ENCODE data around the gene NEURL4. TPM values are rescaled to one million over a fixed set of nuclear protein-coding genes. Genes with fewer than 3 reads are reported as not detected.

NEURL4 gene
- total RNA-seq, 1 donor from 2014 or later: 28.0 TPM

GRCh38 chr17:7356756-7357155, 27.6 kb upstream of the NEURL4 start:
- no peaks in the 10 kb centered on the region for H3K9me3 Mint-ChIP-seq (ENCODE audit: low read depth)
- H3K27me3 Mint-ChIP-seq (ENCODE audit: low read depth): no peaks in the 10 kb centered on the region
- H3K27ac Mint-ChIP-seq (ENCODE audit: unreplicated experiment): no peak overlapping the region
- no peak for DNase-seq (ENCODE audit: low spot score)
- H3K36me3 Mint-ChIP-seq (ENCODE audit: low read depth): no peaks in the 10 kb centered on the region
- no peak for TF ChIP-seq CTCF (IDR thresholded peaks at IDR 0.05)
- no peak overlapping the region for H3K4me3 Mint-ChIP-seq (ENCODE audit: unreplicated experiment)
- H3K4me1 Mint-ChIP-seq (ENCODE audit: low read depth): peaks cover 32% of the 10 kb centered on the region

- no peaks in the 10 kb centered on the region for H3K9me3 Mint-ChIP-seq (ENCODE audit: low read depth)
- H3K4me1 Mint-ChIP-seq (ENCODE audit: low read depth): peaks cover 32% of the 10 kb centered on the region
- no peaks in the 10 kb centered on the region for H3K36me3 Mint-ChIP-seq (ENCODE audit: low read depth)
- no peak overlapping the region for H3K27ac Mint-ChIP-seq (ENCODE audit: unreplicated experiment)
- no peaks in the 10 kb centered on the region for H3K27me3 Mint-ChIP-seq (ENCODE audit: low read depth)
- DNase-seq (ENCODE audit: low spot score): no peak
- peak; percentile 88 for TF ChIP-seq CTCF (IDR thresholded peaks at IDR 0.05)
- no peak overlapping the region for H3K4me3 Mint-ChIP-seq (ENCODE audit: unreplicated experiment)
Observed at GRCh38 chr17:7356072-7356549, 27.0 kb upstream of the NEURL4 start.

GRCh38 chr17:7355573-7355972, 26.4 kb upstream of the NEURL4 start:
- no peak for TF ChIP-seq CTCF (IDR thresholded peaks at IDR 0.05)
- Mint-ChIP-seq H3K4me3 (ENCODE audit: unreplicated experiment) (no peak overlapping the region), H3K4me1 (ENCODE audit: low read depth) (peaks cover 32% of the 10 kb centered on the region), H3K27me3 (ENCODE audit: low read depth) (no peaks in the 10 kb centered on the region), H3K36me3 (ENCODE audit: low read depth) (no peaks in the 10 kb centered on the region), H3K9me3 (ENCODE audit: low read depth) (no peaks in the 10 kb centered on the region), H3K27ac (ENCODE audit: unreplicated experiment) (peak overlapping the region; percentile 61)
- no peak for DNase-seq (ENCODE audit: low spot score)

- peak within 1 kb of the TSS; percentile 87 for H3K4me3 Mint-ChIP-seq (ENCODE audit: unreplicated experiment)
- no peak for TF ChIP-seq CTCF (IDR thresholded peaks at IDR 0.05)
- H3K27me3 Mint-ChIP-seq (ENCODE audit: low read depth): no peaks in the 10 kb centered on the region
- H3K36me3 Mint-ChIP-seq (ENCODE audit: low read depth): no peaks in the 10 kb centered on the region
- H3K4me1 Mint-ChIP-seq (ENCODE audit: low read depth): peaks cover 32% of the 10 kb centered on the region
- peak within 1 kb of the TSS; percentile 77 for H3K27ac Mint-ChIP-seq (ENCODE audit: unreplicated experiment)
- no peaks in the 10 kb centered on the region for H3K9me3 Mint-ChIP-seq (ENCODE audit: low read depth)
- DNase-seq (ENCODE audit: low spot score): no peak
Observed at GRCh38 chr17:7355053-7355452, 25.9 kb upstream of the NEURL4 start, which contains the start of gene TMEM95. TSS of gene TMEM95 (plus strand) at chr17:7355156. CDS start at chr17:7355205, 49 bp downstream.

- H3K4me1 Mint-ChIP-seq (ENCODE audit: low read depth): peaks cover 39% of the 10 kb centered on the region
- no peak for TF ChIP-seq CTCF (IDR thresholded peaks at IDR 0.05)
- H3K27me3 Mint-ChIP-seq (ENCODE audit: low read depth): no peaks in the 10 kb centered on the region
- H3K27ac Mint-ChIP-seq (ENCODE audit: unreplicated experiment): peak overlapping the region; percentile 77
- no peaks in the 10 kb centered on the region for H3K36me3 Mint-ChIP-seq (ENCODE audit: low read depth)
- peak overlapping the region; percentile 87 for H3K4me3 Mint-ChIP-seq (ENCODE audit: unreplicated experiment)
- DNase-seq (ENCODE audit: low spot score): no peak
- no peaks in the 10 kb centered on the region for H3K9me3 Mint-ChIP-seq (ENCODE audit: low read depth)
Observed at GRCh38 chr17:7354262-7354843, 25.2 kb upstream of the NEURL4 start.

Data from chondrocyte (in vitro differentiated cells).